ENCODE data around the gene SOX6.
"Not testable (repeated sequence)": the region's sequence is repeated elsewhere in the genome, so short reads cannot be mapped to it uniquely, and the experiment has no call there.

Gene SOX6

DNA sequence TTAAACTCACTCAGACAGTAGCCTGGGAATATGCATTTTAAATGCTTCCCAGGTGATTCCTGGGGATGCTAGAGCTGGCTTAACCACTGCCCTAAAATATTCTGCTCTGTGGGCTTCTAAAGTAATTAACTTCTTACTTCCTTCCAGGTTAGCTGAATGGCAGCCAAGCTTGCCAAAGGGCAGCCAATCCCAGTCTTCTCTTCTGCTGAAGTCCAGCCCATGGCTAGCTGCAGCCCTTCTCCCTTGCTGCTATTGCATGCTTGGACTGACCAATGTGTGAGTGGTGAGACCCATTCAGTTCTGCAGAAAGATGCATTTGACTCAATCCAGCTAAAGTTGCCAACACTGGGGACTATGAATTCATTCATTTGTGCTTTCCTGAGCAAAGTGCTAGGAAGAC lies 411.9 kb downstream of the SOX6 start:
- no peak for DNase-seq

- no peak for DNase-seq
Measured at GRCh38 chr11:15943418-15944197, 412.7 kb downstream of the SOX6 start.

DNA sequence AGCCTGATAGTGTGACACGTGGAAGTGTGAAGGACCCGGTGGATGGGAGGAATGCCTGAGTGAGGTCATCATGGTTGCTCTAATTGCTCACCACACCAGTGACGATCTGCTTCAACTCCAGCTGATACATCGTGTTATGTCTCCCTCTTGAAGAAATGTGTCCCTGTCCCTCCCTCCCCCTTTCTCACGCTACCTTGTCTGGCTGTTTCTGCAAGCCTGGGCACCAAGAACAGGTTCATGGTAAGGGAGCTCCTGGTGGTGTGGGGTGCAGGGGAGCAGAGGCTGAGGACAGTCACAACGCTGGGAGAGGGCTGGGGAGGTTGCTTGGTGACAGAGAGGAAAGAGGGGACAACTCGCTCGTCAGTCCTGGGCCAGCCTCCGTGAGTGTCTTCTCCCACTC lies 413.4 kb downstream of the SOX6 start:
- no peak for DNase-seq

DNA sequence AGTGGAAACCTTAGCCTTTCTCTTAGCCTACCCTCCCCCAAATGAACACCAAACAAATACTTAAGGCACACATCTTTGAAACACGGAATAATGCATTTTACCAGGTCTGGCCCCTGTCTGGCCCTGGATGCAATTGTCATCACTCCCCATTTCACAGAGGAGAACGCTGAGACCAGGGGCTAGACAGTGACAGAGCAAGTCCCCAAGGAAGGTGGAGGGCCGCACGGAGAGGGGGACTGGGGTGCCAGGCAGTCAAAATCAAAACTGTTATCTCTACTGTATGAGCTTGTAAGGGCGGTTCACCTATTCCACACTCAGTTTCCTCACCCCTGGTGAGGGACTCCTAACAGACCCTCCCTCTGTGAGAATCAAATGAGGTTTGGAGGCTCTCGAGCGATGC lies 414.2 kb downstream of the SOX6 start:
- DNase-seq = no peak

DNA sequence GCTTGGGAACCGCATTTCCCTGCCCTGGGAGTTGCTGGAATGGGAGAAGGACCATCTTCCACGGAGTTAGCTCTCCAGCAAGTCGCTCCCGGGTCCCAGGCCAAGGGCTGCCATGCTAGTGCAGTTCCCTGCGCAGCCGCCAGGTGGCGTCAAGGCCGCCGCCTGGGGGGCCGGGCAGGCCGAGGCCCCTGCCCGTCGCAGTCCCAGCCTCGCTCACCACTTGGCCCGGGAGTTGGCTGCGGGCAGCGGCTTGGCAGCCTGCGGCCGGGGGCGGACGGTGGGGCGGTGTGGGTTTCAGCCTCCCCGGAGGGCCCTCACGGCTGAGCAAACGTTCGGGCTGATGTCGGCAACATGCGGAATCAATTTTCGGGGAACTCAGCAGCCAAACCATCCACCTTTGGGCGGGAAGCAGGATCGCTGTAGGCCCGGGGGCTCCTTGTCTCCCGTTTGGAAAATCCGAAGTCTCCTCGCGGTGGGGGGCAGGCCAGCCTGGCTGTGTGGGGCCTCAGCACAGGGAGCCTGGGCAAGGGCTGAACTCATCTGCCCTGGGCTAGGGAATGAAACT lies 415.1 kb downstream of the SOX6 start:
- no peak for DNase-seq

GRCh38 chr11:15940462-15941205 lies 415.7 kb downstream of the SOX6 start:
- no peak for DNase-seq

- no peak for DNase-seq
Measured at GRCh38 chr11:15938983-15939382, 417.4 kb downstream of the SOX6 start.

DNA sequence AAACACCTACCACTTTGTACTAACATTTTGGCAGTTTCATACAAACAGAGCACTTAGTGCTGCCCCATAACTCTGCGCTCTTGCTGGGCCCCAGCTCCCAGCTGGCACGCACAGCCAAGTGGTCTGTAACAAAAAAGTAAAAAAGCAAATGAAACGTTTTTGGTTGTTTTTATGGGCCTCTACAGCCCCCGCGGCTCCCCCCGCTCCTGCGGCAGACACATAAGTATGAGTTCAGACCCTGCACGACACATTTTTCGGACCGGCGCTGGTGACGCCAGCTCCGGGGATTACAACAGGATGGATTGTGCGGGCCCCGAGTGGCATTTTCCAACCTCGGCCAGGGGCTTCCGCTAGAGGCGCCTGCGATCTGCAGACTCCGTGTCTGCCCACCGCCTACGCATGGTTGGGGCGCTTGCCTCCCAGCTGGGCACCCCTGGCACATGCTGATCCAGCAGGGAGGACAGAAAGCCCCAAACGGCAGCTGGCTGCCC lies 418.2 kb downstream of the SOX6 start:
- no peak for DNase-seq

DNA sequence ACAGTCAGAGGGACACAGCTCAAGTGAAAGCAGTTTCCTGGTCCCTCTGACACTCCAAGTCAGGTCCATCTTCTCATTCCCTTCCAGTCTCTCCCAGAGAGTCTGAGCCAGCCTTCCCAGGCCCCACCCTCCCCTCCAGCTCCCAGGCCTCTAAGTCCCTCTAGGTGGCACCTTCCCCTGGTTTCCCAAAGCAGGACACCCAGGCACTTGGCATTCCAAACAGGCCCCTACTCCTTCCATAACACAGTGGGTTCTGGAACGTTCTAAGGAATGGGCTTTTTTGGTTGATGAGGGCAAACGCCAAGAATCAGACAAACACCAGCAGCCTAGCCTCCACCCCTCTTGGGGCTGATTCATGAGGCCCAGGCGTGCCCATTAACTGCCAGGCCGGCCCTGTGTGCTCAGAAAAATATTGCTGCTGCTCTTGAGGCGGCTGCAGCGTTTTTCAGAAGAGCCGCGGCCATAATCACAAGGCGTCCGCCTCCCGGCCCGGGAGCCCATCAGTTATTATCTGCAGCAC lies 418.7 kb downstream of the SOX6 start:
- no peak for DNase-seq

- no peak for DNase-seq
Measured at GRCh38 chr11:15936011-15936410, 420.3 kb downstream of the SOX6 start.

DNA sequence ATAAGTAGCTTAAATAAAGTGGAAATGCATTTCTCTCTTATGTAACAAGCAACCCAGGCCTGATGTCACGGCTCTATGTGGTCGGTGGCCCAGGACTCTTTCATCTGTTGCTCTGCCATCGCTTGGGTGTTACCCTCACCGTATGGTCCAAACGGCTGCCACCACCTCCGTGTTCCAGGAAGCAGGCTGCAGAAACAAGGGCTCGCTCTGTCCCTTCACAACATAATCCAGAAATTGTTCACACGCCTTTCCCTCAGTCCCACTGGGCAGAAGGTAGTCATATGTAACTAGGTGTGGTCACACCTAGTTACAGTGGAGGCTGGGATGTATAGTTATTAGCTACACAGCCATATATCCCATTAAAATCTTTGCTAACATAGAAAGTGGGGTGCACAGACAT lies 421.0 kb downstream of the SOX6 start:
- no peak for DNase-seq

DNA sequence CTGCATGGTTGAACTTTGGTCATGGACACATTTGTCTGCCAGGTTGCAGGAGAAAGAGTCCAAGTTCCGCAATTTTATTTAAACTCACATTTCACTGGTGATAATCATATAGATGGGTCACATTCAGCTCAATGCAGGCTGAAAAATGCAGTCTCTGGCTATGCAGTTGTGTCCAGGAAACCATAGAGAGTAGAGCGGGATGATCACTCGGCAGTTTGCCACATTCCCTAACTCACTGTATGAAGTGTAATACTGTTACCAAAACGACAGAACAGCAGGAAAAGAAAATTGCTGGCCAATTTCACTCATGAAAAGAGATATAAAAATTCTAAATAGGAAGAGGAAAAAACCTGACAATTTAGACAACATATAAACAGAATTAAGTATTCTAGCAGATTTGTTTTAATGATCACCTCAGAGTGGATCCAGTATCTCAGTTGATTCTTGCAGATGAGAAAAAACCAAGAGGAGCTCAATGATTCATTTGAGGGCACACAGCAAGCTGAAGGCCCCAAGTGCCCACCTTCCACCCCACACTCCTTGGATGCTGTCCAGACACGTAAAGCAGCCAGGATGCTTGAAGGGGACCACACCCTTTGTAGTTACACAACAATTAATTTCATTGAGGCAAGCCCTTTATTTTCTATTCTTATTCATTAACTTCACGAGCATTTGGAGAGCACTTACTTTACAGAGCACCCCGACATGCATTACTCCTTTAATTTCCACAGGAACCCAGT lies 422.3 kb downstream of the SOX6 start:
- DNase-seq = peak; percentile 33

GRCh38 chr11:15932417-15932816 lies 423.9 kb downstream of the SOX6 start:
- DNase-seq = no peak

GRCh38 chr11:15931497-15931896 lies 424.8 kb downstream of the SOX6 start:
- no peak for DNase-seq

DNA sequence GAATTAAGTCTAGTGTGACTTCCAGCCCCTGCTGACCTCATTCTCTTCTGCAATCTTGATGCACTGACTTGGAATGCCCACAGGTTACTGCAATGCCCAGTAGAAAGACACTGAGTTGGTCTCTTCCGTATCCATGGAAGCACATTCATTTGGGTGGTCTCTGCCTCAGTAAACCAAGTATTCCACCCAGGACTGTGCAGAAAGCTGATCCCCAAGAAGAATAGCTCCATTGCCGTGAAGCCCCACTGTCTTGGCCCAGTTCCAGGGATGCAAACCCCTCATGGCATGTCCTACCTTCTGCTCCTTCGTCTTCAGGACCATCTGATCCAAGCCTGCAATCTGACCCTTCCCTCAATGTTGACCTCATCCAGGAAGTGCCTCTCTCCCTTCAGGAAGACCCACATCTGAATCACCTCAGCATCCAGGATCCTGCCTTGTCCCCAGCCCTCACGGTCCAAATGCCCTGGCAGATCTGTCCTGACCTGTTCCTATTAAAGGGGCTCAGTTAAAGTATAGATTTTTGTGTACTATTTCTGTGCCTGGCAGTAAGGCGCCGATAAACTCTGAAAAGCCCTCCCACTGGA lies 425.8 kb downstream of the SOX6 start:
- no peak for DNase-seq

GRCh38 chr11:15929371-15929901 lies 426.9 kb downstream of the SOX6 start:
- DNase-seq = no peak

DNA sequence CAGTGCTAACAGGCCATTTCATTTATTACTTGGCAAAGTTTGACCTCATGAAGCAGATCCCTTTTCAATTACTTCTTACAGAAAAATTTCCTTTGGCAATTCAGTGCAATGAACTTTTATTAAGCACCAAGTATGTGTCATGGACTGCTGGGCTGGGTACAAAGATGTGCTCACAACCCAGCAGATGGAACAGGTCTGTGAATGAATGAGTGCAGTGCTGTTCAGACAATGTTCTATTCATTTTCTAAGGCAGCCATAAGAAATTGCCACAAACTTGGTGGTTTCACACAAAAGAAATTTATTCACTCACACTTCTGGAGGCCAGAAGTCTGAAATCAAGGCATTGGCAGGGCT lies 428.5 kb downstream of the SOX6 start:
- no peak for DNase-seq

GRCh38 chr11:15927196-15927863 lies 429.0 kb downstream of the SOX6 start:
- DNase-seq = no peak

DNA sequence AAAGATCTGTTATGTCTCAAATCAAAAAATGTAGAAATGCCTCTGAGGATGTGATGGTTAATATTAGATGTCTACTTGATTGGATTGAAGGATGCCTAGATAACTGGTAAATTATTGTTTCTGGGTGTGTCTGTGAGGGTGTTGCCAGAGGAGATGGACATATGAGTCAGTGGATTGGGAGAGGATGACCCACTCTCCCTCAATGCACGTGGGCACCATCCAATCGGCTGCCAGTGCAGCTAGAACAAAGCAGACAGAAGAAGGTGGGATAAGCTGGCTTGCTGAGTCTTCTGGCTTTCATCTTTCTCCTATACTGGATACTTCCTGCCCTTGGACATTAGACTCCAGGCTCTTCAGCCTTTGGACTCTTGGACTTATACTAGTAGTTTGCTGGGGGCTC lies 430.3 kb downstream of the SOX6 start:
- DNase-seq = no peak

GRCh38 chr11:15923183-15923582 lies 433.2 kb downstream of the SOX6 start:
- peak; percentile 14 for DNase-seq

DNA sequence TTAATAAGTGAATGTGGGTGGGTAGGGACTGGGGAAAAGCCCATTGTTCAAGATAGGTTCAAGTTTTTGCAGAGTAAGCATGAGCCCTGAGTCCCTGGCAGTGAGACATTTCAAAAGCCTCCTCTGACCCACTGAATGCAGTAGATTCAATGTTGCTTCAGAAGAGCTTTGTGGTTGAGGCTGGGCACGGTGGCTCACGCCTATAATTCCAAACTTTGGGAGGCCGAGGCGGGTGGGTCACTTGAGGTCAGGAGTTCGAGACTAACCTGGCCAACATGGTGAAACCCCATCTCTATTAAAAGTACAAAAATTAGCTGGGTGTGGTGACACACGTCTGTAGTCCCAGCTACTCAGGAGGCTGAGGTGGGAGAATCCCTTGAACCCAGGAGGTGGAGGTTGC lies 433.6 kb downstream of the SOX6 start:
- not testable (repeated sequence) for DNase-seq

Data from NCI-H1105 treated with DMSO at 0.1 percent for 48 hours (cell line).